Measurements from ENCODE around the gene COL18A1. TPM values are rescaled to one million over a fixed set of nuclear protein-coding genes. Genes with fewer than 3 reads are reported as not detected.

The COL18A1 gene
- total RNA-seq, 2 donors from 2014 or later = 56.2 to 229 TPM

DNA sequence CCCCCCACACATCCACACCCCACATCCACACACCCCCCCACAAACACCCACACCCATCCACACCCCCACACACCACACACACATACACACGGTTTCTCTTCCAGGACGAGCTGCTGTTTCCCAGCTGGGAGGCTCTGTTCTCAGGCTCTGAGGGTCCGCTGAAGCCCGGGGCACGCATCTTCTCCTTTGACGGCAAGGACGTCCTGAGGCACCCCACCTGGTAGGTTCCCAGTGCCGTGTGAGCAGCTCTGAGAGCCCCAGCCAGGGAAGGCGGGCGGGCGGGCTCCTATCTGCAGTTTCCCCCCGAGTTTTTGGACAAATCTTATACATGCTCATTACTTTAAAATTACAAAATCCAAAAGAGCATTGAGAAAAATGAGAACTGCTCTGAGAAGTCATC is 106.0 kb downstream of the COL18A1 start:
- no peak for DNase-seq (ENCODE audit: low spot score)
- peaks cover 37% of the 10 kb centered on the region for H3K4me1 ChIP-seq (replicated peaks)
- TF ChIP-seq POLR2A (IDR thresholded peaks at IDR 0.05) (no peak), CTCF (IDR thresholded peaks at IDR 0.05) (no peak), POLR2AphosphoS5 (IDR thresholded peaks at IDR 0.05) (no peak)
- no peak overlapping the region for H3K4me3 ChIP-seq
- WGBS = 80% methylated on average over 11 of the region's 12 CpGs
- H3K9me3 ChIP-seq = no peaks in the 10 kb centered on the region
- peak overlapping the region in 1 of 2 donors; percentile 92 for H3K27ac ChIP-seq
- H3K27me3 ChIP-seq (replicated peaks; ENCODE audit: insufficient read depth) = no peaks in the 10 kb centered on the region
- intact Hi-C loops (cut with DNase I) = no loop called here
- H3K36me3 ChIP-seq = no peaks in the 10 kb centered on the region

- Histone ChIP-seq H3K4me1 (replicated peaks) (peaks cover 37% of the 10 kb centered on the region), H3K27me3 (replicated peaks; ENCODE audit: insufficient read depth) (no peaks in the 10 kb centered on the region), H3K36me3 (no peaks in the 10 kb centered on the region), H3K27ac (peak overlapping the region; percentile 90 to 92), H3K9me3 (no peaks in the 10 kb centered on the region), H3K4me3 (no peak overlapping the region)
- TF ChIP-seq CTCF (IDR thresholded peaks at IDR 0.05) = no peak
- TF ChIP-seq POLR2AphosphoS5 (IDR thresholded peaks at IDR 0.05) = no peak
- no peak for TF ChIP-seq POLR2A (IDR thresholded peaks at IDR 0.05)
- no peak for DNase-seq (ENCODE audit: low spot score)
- 83% methylated on average over 20 of the region's 35 CpGs for WGBS
- intact Hi-C loops (cut with DNase I) = no loop called here
Observed at GRCh38 chr21:45511661-45512431, 106.9 kb downstream of the COL18A1 start.

DNA sequence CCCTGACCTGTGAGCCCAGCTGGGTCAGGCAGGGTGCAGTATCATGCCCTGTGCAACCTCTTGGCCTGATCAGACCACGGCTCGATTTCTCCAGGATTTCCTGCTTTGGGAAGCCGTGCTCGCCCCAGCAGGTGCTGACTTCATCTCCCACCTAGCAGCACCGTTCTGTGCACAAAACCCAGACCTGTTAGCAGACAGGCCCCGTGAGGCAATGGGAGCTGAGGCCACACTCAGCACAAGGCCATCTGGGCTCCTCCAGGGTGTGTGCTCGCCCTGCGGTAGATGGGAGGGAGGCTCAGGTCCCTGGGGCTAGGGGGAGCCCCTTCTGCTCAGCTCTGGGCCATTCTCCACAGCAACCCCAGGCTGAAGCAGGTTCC is 107.6 kb downstream of the COL18A1 start:
- DNase-seq (ENCODE audit: low spot score) = no peak
- peaks cover 37% of the 10 kb centered on the region for H3K4me1 ChIP-seq (replicated peaks)
- peak overlapping the region; percentile 90 to 92 for H3K27ac ChIP-seq
- WGBS = 87% methylated on average over 8 of the region's 8 CpGs
- no peaks in the 10 kb centered on the region for H3K9me3 ChIP-seq
- H3K27me3 ChIP-seq (replicated peaks; ENCODE audit: insufficient read depth) = no peaks in the 10 kb centered on the region
- TF ChIP-seq CTCF (IDR thresholded peaks at IDR 0.05) (no peak), POLR2A (IDR thresholded peaks at IDR 0.05) (no peak), POLR2AphosphoS5 (IDR thresholded peaks at IDR 0.05) (no peak)
- H3K36me3 ChIP-seq = no peaks in the 10 kb centered on the region
- H3K4me3 ChIP-seq = no peak overlapping the region
- intact Hi-C loops (cut with DNase I) = no loop called here

DNA sequence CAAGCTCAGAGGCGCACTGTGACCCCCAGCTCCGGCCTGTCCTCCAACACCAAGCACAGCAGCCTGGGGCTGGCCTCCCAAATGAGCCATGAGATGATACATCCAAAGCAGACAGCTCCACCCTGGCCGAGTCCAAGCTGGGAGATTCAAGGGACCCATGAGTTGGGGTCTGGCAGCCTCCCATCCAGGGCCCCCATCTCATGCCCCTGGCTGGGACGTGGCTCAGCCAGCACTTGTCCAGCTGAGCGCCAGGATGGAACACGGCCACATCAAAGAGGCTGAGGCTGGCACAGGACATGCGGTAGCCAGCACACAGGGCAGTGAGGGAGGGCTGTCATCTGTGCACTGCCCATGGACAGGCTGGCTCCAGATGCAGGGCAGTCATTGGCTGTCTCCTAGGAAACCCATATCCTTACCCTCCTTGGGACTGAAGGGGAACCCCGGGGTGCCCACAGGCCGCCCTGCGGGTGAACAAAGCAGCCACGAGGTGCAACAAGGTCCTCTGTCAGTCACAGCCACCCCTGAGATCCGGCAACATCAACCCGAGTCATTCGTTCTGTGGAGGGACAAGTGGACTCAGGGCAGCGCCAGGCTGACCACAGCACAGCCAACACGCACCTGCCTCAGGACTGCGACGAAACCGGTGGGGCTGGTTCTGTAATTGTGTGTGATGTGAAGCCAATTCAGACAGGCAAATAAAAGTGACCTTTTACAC is 108.2 kb downstream of the COL18A1 start:
- intact Hi-C loops (cut with DNase I) = no loop called here
- no peaks in the 10 kb centered on the region for H3K36me3 ChIP-seq
- H3K9me3 ChIP-seq = no peaks in the 10 kb centered on the region
- no peak for TF ChIP-seq POLR2A (IDR thresholded peaks at IDR 0.05)
- no peak for TF ChIP-seq CTCF (IDR thresholded peaks at IDR 0.05)
- TF ChIP-seq POLR2AphosphoS5 (IDR thresholded peaks at IDR 0.05) = peak; percentile 86
- 44% methylated on average over 19 of the region's 19 CpGs for WGBS
- peak; percentile 85 for DNase-seq (ENCODE audit: low spot score)
- H3K27ac ChIP-seq = peak overlapping the region; percentile 90 to 92
- H3K4me3 ChIP-seq = no peak overlapping the region
- no peaks in the 10 kb centered on the region for H3K27me3 ChIP-seq (replicated peaks; ENCODE audit: insufficient read depth)
- peaks cover 37% of the 10 kb centered on the region for H3K4me1 ChIP-seq (replicated peaks)
